NCI-H2029 (cell line): Measurements from ENCODE around the gene GADD45GIP1.
"Not testable (repeated sequence)": the region's sequence is repeated elsewhere in the genome, so short reads cannot be mapped to it uniquely, and the experiment has no call there.

Experiments used
- DNase-seq: peaks from one replicate; lab custom pipeline; 2025; lab: John Stamatoyannopoulos, UW

GADD45GIP1 gene

GRCh38 chr19:12939975-12940423 lies 17.0 kb downstream of the GADD45GIP1 start:
- DNase-seq: no peak

GRCh38 chr19:12938779-12939601 lies 18.0 kb downstream of the GADD45GIP1 start:
- DNase-seq: peak; percentile 52

- DNase-seq: peak; percentile 99
Observed at GRCh38 chr19:12937927-12938778, 18.9 kb downstream of the GADD45GIP1 start, which contains the start of gene CALR. CALR (plus strand) TSS chr19:12938609; CDS start chr19:12938680, 71 bp downstream.

- DNase-seq: peak; percentile 75
Observed at GRCh38 chr19:12937093-12937926, 19.7 kb downstream of the GADD45GIP1 start.

GRCh38 chr19:12936582-12936981 lies 20.4 kb downstream of the GADD45GIP1 start:
- DNase-seq: peak; percentile 39

GRCh38 chr19:12935071-12935470 lies 22.0 kb downstream of the GADD45GIP1 start:
- DNase-seq: no peak

GRCh38 chr19:12933287-12934072 lies 23.5 kb downstream of the GADD45GIP1 start, which contains the start of gene FARSA:
FARSA (minus strand) TSS chr19:12933711; CDS start chr19:12933696, 15 bp downstream.
- peak; percentile 94 for DNase-seq

GRCh38 chr19:12932392-12933286 lies 24.4 kb downstream of the GADD45GIP1 start:
- DNase-seq: no peak

- DNase-seq: no peak
Observed at GRCh38 chr19:12930002-12930645, 26.9 kb downstream of the GADD45GIP1 start.

GRCh38 chr19:12924621-12925310 lies 32.3 kb downstream of the GADD45GIP1 start:
- no peak for DNase-seq

GRCh38 chr19:12922959-12923358 lies 34.1 kb downstream of the GADD45GIP1 start:
- no peak for DNase-seq

- no peak for DNase-seq
Observed at GRCh38 chr19:12921047-12921446, 36.0 kb downstream of the GADD45GIP1 start.

GRCh38 chr19:12918253-12918652 lies 38.8 kb downstream of the GADD45GIP1 start:
- no peak for DNase-seq

- not testable (repeated sequence) for DNase-seq
Observed at GRCh38 chr19:12915860-12916259, 41.2 kb downstream of the GADD45GIP1 start.

GRCh38 chr19:12913851-12914690 lies 43.0 kb downstream of the GADD45GIP1 start:
- DNase-seq: peak; percentile 82

GRCh38 chr19:12913011-12913561 lies 43.9 kb downstream of the GADD45GIP1 start:
- peak; percentile 99 for DNase-seq

- peak; percentile 95 for DNase-seq
Observed at GRCh38 chr19:12912571-12912970, 44.5 kb downstream of the GADD45GIP1 start.
